Central memory CD8-positive, alpha-beta T cell (primary cell): ENCODE measurements around the gene APBA2.
"Not testable (repeated sequence)": the region's sequence is repeated elsewhere in the genome, so short reads cannot be mapped to it uniquely, and the experiment has no call there.

Experiments used
- ATAC-seq: fragments of 150-1000 bp; cut with Tn5 transposase; replicated peaks from 2 replicates; pipeline ENCODE4 v1.10.0; 2022; ENCODE audit warnings: mild to moderate bottlenecking, moderate FRiP score, moderate number of reproducible peaks; ENCODE audit not compliant: poor library complexity, severe bottlenecking; ENCODE audit errors: extremely low read depth
- DNase-seq, 2 donors: peaks; one replicate each; pipeline ENCODE4 v3.0.0; 2021; ENCODE audit warnings: low spot score in 2 of 2
- H3K27ac Mint-ChIP-seq: one replicate; pipeline ENCODE4 v1.8.0; 2022; ENCODE audit warnings: low read depth, mild to moderate bottlenecking, moderate library complexity, mixed read lengths
- H3K27me3 Mint-ChIP-seq: one replicate; pipeline ENCODE4 v1.8.0; 2022; ENCODE audit warnings: mixed read lengths
- H3K36me3 Mint-ChIP-seq: one replicate; pipeline ENCODE4 v1.8.0; 2022; ENCODE audit warnings: mild to moderate bottlenecking, moderate library complexity, mixed read lengths; ENCODE audit not compliant: insufficient read depth
- H3K4me1 Mint-ChIP-seq: one replicate; pipeline ENCODE4 v1.8.0; 2022; ENCODE audit warnings: mixed read lengths
- H3K4me3 Mint-ChIP-seq: one replicate; pipeline ENCODE4 v1.8.0; 2022; ENCODE audit warnings: mild to moderate bottlenecking, moderate library complexity, mixed read lengths
- H3K9me3 Mint-ChIP-seq: one replicate; pipeline ENCODE4 v1.8.0; 2022; ENCODE audit warnings: mixed read lengths

APBA2 gene

DNA sequence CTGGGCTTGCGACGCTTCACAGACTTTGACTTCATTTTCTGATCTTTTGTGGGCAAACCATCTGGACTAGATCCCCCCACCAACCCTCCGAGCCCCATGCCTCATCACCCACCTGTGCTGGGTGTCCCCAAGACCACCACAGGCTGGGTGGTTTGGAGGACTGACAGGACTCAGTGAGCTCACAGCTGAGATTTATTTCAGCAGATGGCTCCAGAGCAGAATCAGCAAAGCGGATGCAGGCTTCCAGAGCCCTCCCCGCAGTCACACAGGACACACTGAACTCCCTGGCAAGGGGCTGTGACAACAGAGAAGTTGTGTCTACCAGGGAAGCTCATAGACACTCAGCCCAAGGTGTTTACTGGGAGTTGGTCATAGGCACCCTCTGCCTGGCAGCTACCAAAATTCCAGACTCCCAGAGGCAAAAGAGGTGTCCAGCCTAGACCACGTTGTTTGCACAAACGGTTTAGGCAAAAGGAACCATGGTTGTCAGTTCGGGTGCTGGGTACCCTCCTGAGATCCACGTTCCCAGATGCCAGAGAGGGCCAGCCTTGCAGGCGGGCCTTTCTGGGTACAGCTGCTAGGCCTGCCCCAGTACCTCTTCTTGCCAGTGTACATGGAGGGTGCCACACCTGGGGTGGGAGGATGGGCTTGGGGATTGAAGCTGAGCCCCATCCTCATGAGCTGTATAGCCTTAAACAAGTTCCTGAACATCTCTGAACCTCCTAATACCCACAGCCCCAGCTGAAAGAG is 213.5 kb downstream of the APBA2 start:
- H3K4me1 Mint-ChIP-seq: no peaks in the 10 kb centered on the region
- H3K36me3 Mint-ChIP-seq: peaks cover 7% of the 10 kb centered on the region
- H3K4me3 Mint-ChIP-seq: no peak overlapping the region
- ATAC-seq (no peak), DNase-seq (no peak)
- no peak overlapping the region for H3K27ac Mint-ChIP-seq
- no peaks in the 10 kb centered on the region for H3K9me3 Mint-ChIP-seq
- no peaks in the 10 kb centered on the region for H3K27me3 Mint-ChIP-seq

GRCh38 chr15:29100486-29101000 is 214.8 kb downstream of the APBA2 start:
- Mint-ChIP-seq H3K27me3 (no peaks in the 10 kb centered on the region), H3K36me3 (peaks cover 10% of the 10 kb centered on the region), H3K4me3 (no peak overlapping the region), H3K9me3 (no peaks in the 10 kb centered on the region), H3K4me1 (no peaks in the 10 kb centered on the region), H3K27ac (no peak overlapping the region)
- DNase-seq: no peak
- ATAC-seq: no peak

DNA sequence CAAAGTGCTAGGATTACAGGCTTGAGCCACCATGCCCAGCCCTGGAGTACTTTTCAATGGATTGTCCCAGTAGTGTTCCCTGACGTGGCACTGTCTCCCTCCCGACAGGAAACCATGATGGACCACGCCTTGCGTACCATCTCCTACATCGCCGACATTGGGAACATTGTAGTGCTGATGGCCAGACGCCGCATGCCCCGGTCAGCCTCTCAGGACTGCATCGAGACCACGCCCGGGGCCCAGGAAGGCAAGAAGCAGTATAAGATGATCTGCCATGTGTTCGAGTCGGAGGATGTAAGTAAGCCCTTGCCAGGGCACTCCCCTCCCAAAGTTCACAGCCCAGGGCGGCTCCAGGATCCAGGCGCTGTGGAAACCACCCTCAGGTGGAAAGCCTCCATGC is 215.7 kb downstream of the APBA2 start:
- Mint-ChIP-seq H3K4me3 (no peak overlapping the region), H3K36me3 (peaks cover 11% of the 10 kb centered on the region), H3K27ac (no peak overlapping the region), H3K4me1 (no peaks in the 10 kb centered on the region), H3K9me3 (no peaks in the 10 kb centered on the region), H3K27me3 (no peaks in the 10 kb centered on the region)
- DNase-seq: no peak
- no peak for ATAC-seq

GRCh38 chr15:29102173-29102794 is 216.5 kb downstream of the APBA2 start:
- DNase-seq (peak; percentile 20 to 46), ATAC-seq (peak; percentile 30)
- H3K4me3 Mint-ChIP-seq, H3K27me3 Mint-ChIP-seq, H3K9me3 Mint-ChIP-seq, H3K4me1 Mint-ChIP-seq, H3K27ac Mint-ChIP-seq: not testable (repeated sequence)
- H3K36me3 Mint-ChIP-seq: peaks cover 13% of the 10 kb centered on the region

DNA sequence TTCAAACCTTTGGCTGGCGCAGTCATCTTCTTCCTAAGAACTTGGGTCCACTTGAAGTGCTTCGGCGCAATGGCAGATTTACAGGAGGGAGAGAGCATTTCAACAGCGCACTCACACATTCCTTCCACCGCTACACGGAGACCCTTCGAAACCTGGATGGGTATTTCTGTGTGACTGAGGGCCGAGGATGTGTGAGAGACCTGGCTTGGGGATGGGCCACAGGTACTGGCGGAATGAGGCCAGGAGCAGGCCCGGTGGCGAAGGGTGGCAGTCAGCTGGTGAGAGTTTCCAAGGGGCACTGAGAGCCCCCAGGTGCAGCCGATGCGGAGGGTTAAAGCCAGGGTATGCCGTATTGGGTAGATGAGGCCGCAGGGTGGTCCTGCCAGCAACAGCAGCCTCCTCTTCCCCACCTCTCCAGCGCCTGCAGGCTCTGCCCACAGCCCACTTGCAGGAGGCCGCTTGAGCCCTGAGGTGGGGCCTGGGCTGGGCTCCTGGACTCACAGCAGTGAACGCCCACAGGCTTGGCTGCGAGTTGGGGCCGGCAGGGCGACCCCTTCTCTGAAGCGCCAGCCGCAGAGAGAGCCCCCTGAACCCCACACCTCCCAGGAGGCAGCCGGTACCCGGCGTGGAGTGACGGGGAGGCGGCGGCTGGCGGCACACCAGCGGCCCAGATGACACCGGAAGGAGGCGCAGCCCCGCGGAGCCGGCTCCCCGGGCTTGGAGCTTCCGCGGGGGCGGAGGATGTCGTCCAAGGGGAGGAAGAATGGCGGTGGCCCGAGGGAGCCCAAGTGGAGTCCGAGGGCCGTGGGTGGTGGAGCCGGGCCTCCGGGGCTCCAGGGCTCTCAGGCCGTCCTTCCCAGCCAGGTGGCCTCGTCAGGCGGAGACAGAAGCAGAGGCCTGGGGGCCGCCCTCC is 217.4 kb downstream of the APBA2 start:
- H3K27me3 Mint-ChIP-seq: no peaks in the 10 kb centered on the region
- peaks cover 13% of the 10 kb centered on the region for H3K36me3 Mint-ChIP-seq
- H3K9me3 Mint-ChIP-seq: no peaks in the 10 kb centered on the region
- H3K4me1 Mint-ChIP-seq: no peaks in the 10 kb centered on the region
- H3K4me3 Mint-ChIP-seq: peak overlapping the region; percentile 29
- no peak overlapping the region for H3K27ac Mint-ChIP-seq
- DNase-seq (no peak), ATAC-seq (peak; percentile 15)

GRCh38 chr15:29103824-29104565 is 218.2 kb downstream of the APBA2 start:
- H3K36me3 Mint-ChIP-seq: peaks cover 15% of the 10 kb centered on the region
- DNase-seq (no peak), ATAC-seq (peak; percentile 59)
- no peaks in the 10 kb centered on the region for H3K27me3 Mint-ChIP-seq
- no peak overlapping the region for H3K4me3 Mint-ChIP-seq
- no peaks in the 10 kb centered on the region for H3K9me3 Mint-ChIP-seq
- no peaks in the 10 kb centered on the region for H3K4me1 Mint-ChIP-seq
- H3K27ac Mint-ChIP-seq: peak overlapping the region; percentile 16

DNA sequence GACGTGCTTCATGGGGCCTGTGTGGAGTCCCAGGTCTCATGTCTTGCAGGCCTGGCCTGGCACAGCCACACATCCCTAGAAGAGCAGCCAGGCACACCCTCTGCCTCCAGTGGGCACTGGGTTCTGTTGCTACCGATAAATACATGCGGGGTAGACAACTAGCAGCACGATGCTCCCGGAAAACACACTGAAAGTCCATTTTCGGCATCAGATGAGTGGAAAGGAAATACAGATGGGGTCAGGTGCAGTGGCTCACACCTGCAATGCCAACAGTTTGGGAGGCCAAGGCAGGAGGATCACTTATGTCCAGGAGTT is 218.7 kb downstream of the APBA2 start:
- H3K4me3 Mint-ChIP-seq: no peak overlapping the region
- H3K36me3 Mint-ChIP-seq: peaks cover 15% of the 10 kb centered on the region
- ATAC-seq: no peak
- no peak for DNase-seq
- peak overlapping the region; percentile 16 for H3K27ac Mint-ChIP-seq
- no peaks in the 10 kb centered on the region for H3K9me3 Mint-ChIP-seq
- no peaks in the 10 kb centered on the region for H3K4me1 Mint-ChIP-seq
- no peaks in the 10 kb centered on the region for H3K27me3 Mint-ChIP-seq

DNA sequence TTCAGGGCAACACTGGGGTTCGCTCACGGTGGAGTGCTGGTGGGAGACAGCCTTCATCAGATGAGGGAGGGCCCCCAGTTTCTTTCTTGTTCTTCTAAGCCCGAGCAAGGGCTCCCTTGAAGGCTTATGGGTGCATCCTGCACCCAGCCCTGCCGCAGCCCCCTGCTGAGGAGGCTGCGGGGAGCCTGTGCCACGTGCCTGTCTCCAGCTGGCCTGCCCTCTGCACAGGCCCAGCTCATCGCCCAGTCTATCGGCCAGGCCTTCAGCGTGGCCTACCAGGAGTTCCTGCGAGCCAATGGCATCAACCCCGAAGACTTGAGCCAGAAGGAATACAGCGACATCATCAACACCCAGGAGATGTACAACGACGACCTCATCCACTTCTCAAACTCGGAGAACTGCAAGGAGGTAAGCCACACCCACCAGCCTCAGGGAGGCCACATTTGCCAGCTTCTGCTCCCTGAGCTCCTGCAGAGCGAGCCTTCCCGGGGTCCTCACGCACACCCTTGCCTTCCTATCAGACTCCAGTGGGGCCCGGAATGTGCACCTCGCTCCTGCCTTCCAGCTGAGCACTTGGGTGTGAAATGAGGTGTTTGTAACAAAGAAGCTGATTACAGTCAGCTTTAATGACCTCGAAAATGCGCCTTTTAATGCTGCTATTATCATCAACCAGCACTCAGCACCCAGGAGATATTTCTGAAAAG is 219.5 kb downstream of the APBA2 start:
- Mint-ChIP-seq H3K27me3 (no peaks in the 10 kb centered on the region), H3K4me1 (no peaks in the 10 kb centered on the region), H3K36me3 (peaks cover 15% of the 10 kb centered on the region), H3K27ac (no peak overlapping the region), H3K9me3 (no peaks in the 10 kb centered on the region), H3K4me3 (no peak overlapping the region)
- DNase-seq: no peak
- ATAC-seq: no peak

GRCh38 chr15:29106116-29106515 is 220.3 kb downstream of the APBA2 start:
- DNase-seq (no peak), ATAC-seq (no peak)
- Mint-ChIP-seq H3K9me3 (no peaks in the 10 kb centered on the region), H3K36me3 (peaks cover 15% of the 10 kb centered on the region), H3K27ac (no peak overlapping the region), H3K27me3 (no peaks in the 10 kb centered on the region), H3K4me1 (no peaks in the 10 kb centered on the region), H3K4me3 (no peak overlapping the region)

- Mint-ChIP-seq H3K27me3 (no peaks in the 10 kb centered on the region), H3K9me3 (no peaks in the 10 kb centered on the region), H3K27ac (no peak overlapping the region), H3K36me3 (peaks cover 15% of the 10 kb centered on the region), H3K4me3 (no peak overlapping the region), H3K4me1 (no peaks in the 10 kb centered on the region)
- DNase-seq (no peak), ATAC-seq (no peak)
Measured at GRCh38 chr15:29106551-29107290, 220.9 kb downstream of the APBA2 start.

DNA sequence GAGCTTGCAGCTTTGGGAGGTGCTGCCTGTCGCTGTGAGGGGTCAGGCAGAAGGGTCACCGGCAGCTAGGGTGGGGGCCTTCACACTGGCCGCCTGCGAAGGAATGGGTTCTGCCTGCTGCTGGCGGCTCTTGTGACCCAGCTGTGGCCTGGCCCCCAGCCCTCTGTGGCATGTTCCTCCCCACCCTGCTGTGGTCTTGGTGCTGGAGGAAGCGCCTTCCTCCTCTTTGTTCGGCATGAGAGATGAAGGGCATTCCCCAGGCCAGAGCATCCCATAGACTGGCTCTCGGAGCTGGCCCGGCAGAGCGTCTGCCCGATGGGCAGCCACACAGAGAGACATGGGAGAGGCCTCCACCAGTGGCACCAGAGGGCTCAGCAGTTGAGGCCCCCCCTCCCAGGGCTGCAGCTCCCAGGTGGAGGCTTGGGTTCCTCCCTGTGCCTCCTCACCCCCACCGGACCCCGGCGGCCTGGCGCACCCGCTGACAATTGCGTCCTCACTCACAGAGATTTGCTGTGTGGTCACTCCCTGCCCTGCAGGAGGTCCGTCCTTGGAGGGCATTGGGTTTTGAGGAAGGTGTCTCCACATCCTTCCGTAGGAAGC is 221.6 kb downstream of the APBA2 start:
- no peaks in the 10 kb centered on the region for H3K9me3 Mint-ChIP-seq
- no peak overlapping the region for H3K4me3 Mint-ChIP-seq
- no peaks in the 10 kb centered on the region for H3K4me1 Mint-ChIP-seq
- no peaks in the 10 kb centered on the region for H3K27me3 Mint-ChIP-seq
- H3K27ac Mint-ChIP-seq: no peak overlapping the region
- H3K36me3 Mint-ChIP-seq: peaks cover 12% of the 10 kb centered on the region
- DNase-seq (no peak), ATAC-seq (no peak)
